Small intestine (tissue), 7 donors: ENCODE results near the gene NONO. TPM values are rescaled to one million over a fixed set of nuclear protein-coding genes. Genes with fewer than 3 reads are reported as not detected.
A peak's percentile ranks its signal among the peaks of the same experiment; 100 is the strongest.

ENCODE experiments used
- DNase-seq, 2 donors: peaks; one replicate each; pipeline versions ENCODE4 v3.0.0 to v3.0.0-alpha.2; 2013
- FAIRE-seq: peaks from 2 replicates; lab custom pipeline; 2012; peaks lifted over from hg19 to GRCh38; lab: Jason Lieb, UNC
- H3K27ac ChIP-seq, 3 donors: one replicate each; pipeline ENCODE4 v1.5.1; 2013; ENCODE audit warnings: low read length in 2 of 3, mild to moderate bottlenecking in 2 of 3, control low read depth in 1 of 3, inconsistent platforms in 1 of 3, low read depth in 1 of 3, moderate library complexity in 1 of 3
- H3K27me3 ChIP-seq, 3 donors: one replicate each; pipeline ENCODE4 v1.6.1; 2013; ENCODE audit warnings: low read length in 3 of 3, inconsistent platforms in 1 of 3; ENCODE audit not compliant: control insufficient read depth in 3 of 3, insufficient read depth in 3 of 3
- H3K36me3 ChIP-seq, 3 donors: one replicate each; pipeline ENCODE4 v1.6.1; 2013; ENCODE audit warnings: low read length in 3 of 3, inconsistent platforms in 1 of 3, low read depth in 1 of 3, mild to moderate bottlenecking in 1 of 3, moderate library complexity in 1 of 3; ENCODE audit not compliant: control insufficient read depth in 3 of 3, insufficient read depth in 2 of 3
- H3K4me1 ChIP-seq, 3 donors: one replicate each; pipeline ENCODE4 v1.6.1; 2013; ENCODE audit warnings: low read length in 2 of 3, inconsistent platforms in 1 of 3, low read depth in 1 of 3, mild to moderate bottlenecking in 1 of 3, moderate library complexity in 1 of 3; ENCODE audit not compliant: control insufficient read depth in 3 of 3, insufficient read depth in 2 of 3
- H3K4me3 ChIP-seq, 3 donors: one replicate each; pipeline ENCODE4 v1.5.1; 2013; ENCODE audit warnings: low read length in 3 of 3, control low read depth in 1 of 3, inconsistent platforms in 1 of 3, low read depth in 1 of 3, mild to moderate bottlenecking in 1 of 3, moderate library complexity in 1 of 3
- H3K9me3 ChIP-seq, 2 donors: one replicate each; pipeline ENCODE4 v1.6.1; 2013; ENCODE audit warnings: low read depth in 1 of 2, low read length in 1 of 2; ENCODE audit not compliant: control insufficient read depth in 2 of 2, insufficient read depth in 1 of 2
- WGBS, 3 donors: extraction: QIAGEN DNeasy Blood & Tissue Kit; methylation state at CpG; one replicate each; pipeline ENCODE4 v1.1.7; 2013; 5-methylcytosine and 5-hydroxymethylcytosine counted together
- polyA plus RNA-seq, 4 donors: library from polyadenylated mRNA; stranded (reverse) in 3 of 4; unstranded in 1 of 4; fragments of 200-250 nt in 3 of 4; fragments of 120-200 nt in 1 of 4; gene quantifications; one replicate each; pipeline versions ENCODE4 v1.2.1 to v1.2.3, GENCODE V29; 2013
- donor health status: healthy with polysubstance abuse.
- donor health status: control.
- donor health status: control.
- donor health status: Bipolar disorder and iron deficiency.
- donor health status: healthy.

Gene NONO
- polyA plus RNA-seq, 4 donors: 82.5 to 345 (median 144) TPM

GRCh38 chrX:71245159-71245558 is 38.3 kb upstream of the NONO start:
- no peak for FAIRE-seq

GRCh38 chrX:71250841-71251240 is 32.6 kb upstream of the NONO start:
- 58 to 82% (median 73%) methylated on average over 9 of the region's 9 CpGs for WGBS, 3 donors
- Histone ChIP-seq H3K4me3 (no peak overlapping the region), H3K36me3 (peaks cover 0 to 41% (median 0%) of the 10 kb centered on the region in 3 donors), H3K27ac (peak overlapping the region in 1 of 3 donors; percentile 36), H3K4me1 (peaks cover 0 to 27% (median 6%) of the 10 kb centered on the region in 3 donors), H3K27me3 (no peaks in the 10 kb centered on the region), H3K9me3 (no peaks in the 10 kb centered on the region)
- FAIRE-seq: no peak
- peak in 1 of 2 donors; percentile 22 for DNase-seq

More at GRCh38 chrX:71245159-71245558, 38.3 kb upstream of the NONO start:
- no peaks in the 10 kb centered on the region for H3K27me3 ChIP-seq
- no peaks in the 10 kb centered on the region for H3K4me1 ChIP-seq
- WGBS, 3 donors: 65 to 84% (median 77%) methylated on average over 2 of the region's 2 CpGs
- no peak for DNase-seq
- peaks cover 0 to 82% (median 7%) of the 10 kb centered on the region in 3 donors for H3K36me3 ChIP-seq
- no peak overlapping the region for H3K27ac ChIP-seq
- H3K4me3 ChIP-seq: no peak overlapping the region
- no peaks in the 10 kb centered on the region for H3K9me3 ChIP-seq

- Histone ChIP-seq H3K4me1 (peaks cover 0 to 27% (median 6%) of the 10 kb centered on the region in 3 donors), H3K27ac (peak overlapping the region in 1 of 3 donors; percentile 36), H3K36me3 (peaks cover 0 to 38% (median 0%) of the 10 kb centered on the region in 3 donors), H3K4me3 (peak overlapping the region in 1 of 3 donors; percentile 13), H3K27me3 (no peaks in the 10 kb centered on the region), H3K9me3 (no peaks in the 10 kb centered on the region)
- WGBS, 3 donors: 23 to 44% (median 40%) methylated on average over 7 to 8 of the region's 8 CpGs
- DNase-seq: peak in 1 of 2 donors; percentile 29
- no peak for FAIRE-seq
Measured at GRCh38 chrX:71251466-71251973, 31.9 kb upstream of the NONO start.

- H3K27me3 ChIP-seq: no peaks in the 10 kb centered on the region
- H3K36me3 ChIP-seq: peaks cover 0 to 35% (median 0%) of the 10 kb centered on the region in 3 donors
- no peaks in the 10 kb centered on the region for H3K9me3 ChIP-seq
- DNase-seq: no peak
- no peak for FAIRE-seq
- H3K4me1 ChIP-seq: peaks cover 0 to 27% (median 6%) of the 10 kb centered on the region in 3 donors
- peak overlapping the region in 1 of 3 donors; percentile 36 for H3K27ac ChIP-seq
- H3K4me3 ChIP-seq: peak overlapping the region in 1 of 3 donors; percentile 91
- 53 to 72% (median 57%) methylated on average over 2 of the region's 2 CpGs for WGBS, 3 donors
Measured at GRCh38 chrX:71252221-71252620, 31.2 kb upstream of the NONO start.

GRCh38 chrX:71253253-71254091 is 30.0 kb upstream of the NONO start:
- FAIRE-seq (no peak), DNase-seq (peak in 1 of 2 donors; percentile 47)
- Histone ChIP-seq H3K36me3 (peaks cover 0 to 23% (median 0%) of the 10 kb centered on the region in 3 donors), H3K4me1 (peaks cover 0 to 27% (median 6%) of the 10 kb centered on the region in 3 donors), H3K9me3 (no peaks in the 10 kb centered on the region), H3K27ac (peak overlapping the region in 2 of 3 donors; percentile 61 to 88), H3K27me3 (no peaks in the 10 kb centered on the region), H3K4me3 (peak overlapping the region; percentile 56 to 91 (median 68))
- WGBS, 3 donors: 2 to 30% (median 9%) methylated on average over 19 to 35 of the region's 35 CpGs

GRCh38 chrX:71254092-71254963 is 29.1 kb upstream of the NONO start, which contains the start of gene ZMYM3:
Gene ZMYM3, minus strand, starts transcription at chrX:71254140. Its CDS starts 885 bp downstream, at chrX:71253255.
- WGBS, 3 donors: 1 to 35% (median 8%) methylated on average over 33 to 54 of the region's 54 CpGs
- peaks cover 0 to 16% (median 0%) of the 10 kb centered on the region in 3 donors for H3K36me3 ChIP-seq
- DNase-seq (peak; percentile 74 to 88), FAIRE-seq (no peak)
- no peaks in the 10 kb centered on the region for H3K9me3 ChIP-seq
- H3K27ac ChIP-seq: peak within 1 kb of the TSS; percentile 52 to 89 (median 88)
- peak within 1 kb of the TSS; percentile 56 to 91 (median 68) for H3K4me3 ChIP-seq
- H3K4me1 ChIP-seq: peaks cover 0 to 27% (median 6%) of the 10 kb centered on the region in 3 donors
- H3K27me3 ChIP-seq: no peaks in the 10 kb centered on the region

GRCh38 chrX:71256051-71256450 is 27.4 kb upstream of the NONO start:
- no peak for FAIRE-seq
- peak overlapping the region in 1 of 3 donors; percentile 89 for H3K27ac ChIP-seq
- DNase-seq: no peak

More at GRCh38 chrX:71256051-71256450, 27.4 kb upstream of the NONO start:
- Histone ChIP-seq H3K9me3 (no peaks in the 10 kb centered on the region), H3K4me3 (no peak overlapping the region), H3K36me3 (no peaks in the 10 kb centered on the region), H3K27me3 (no peaks in the 10 kb centered on the region), H3K4me1 (peaks cover 0 to 19% (median 6%) of the 10 kb centered on the region in 3 donors)
- 74 to 81% (median 81%) methylated on average over 6 of the region's 6 CpGs for WGBS, 3 donors
